ENCODE data around the gene ALG1. TPM values are rescaled to one million over a fixed set of nuclear protein-coding genes. Genes with fewer than 3 reads are reported as not detected.

ALG1 gene
- total and polyA plus RNA-seq, 2 of the 13 experiments (the other 11 are each of a cell fraction or from before 2014, with no cell fraction given) = 43.3 to 75.6 TPM

GRCh38 chr16:5032748-5033167 lies 38.9 kb upstream of the ALG1 start (continued):
- 0 out of 2 replicates have a peak, but pooled peaks have one; percentile 48 for TF ChIP-seq ZNF317 (CRISPR knock-in tag; IDR thresholded peaks at IDR 0.05)
- TF ChIP-seq ZNF235 (CRISPR knock-in tag; IDR thresholded peaks at IDR 0.05; ENCODE audit: borderline replicate concordance) = no peak
- TF ChIP-seq STAT5B (CRISPR knock-in tag; IDR thresholded peaks at IDR 0.05) = no peak
- TF ChIP-seq SNRNP70 (IDR thresholded peaks at IDR 0.05; ENCODE audit: low read depth, low read length) = no peak
- TF ChIP-seq MBD4 (IDR thresholded peaks at IDR 0.05; ENCODE audit: borderline replicate concordance, low read length) = no peak
- no peak for TF ChIP-seq FLYWCH1 (CRISPR knock-in tag; IDR thresholded peaks at IDR 0.05)
- peak; percentile 84 for TF ChIP-seq ZMYM3 (CRISPR knock-in tag; IDR thresholded peaks at IDR 0.05)
- TF ChIP-seq EHMT2 (IDR thresholded peaks at IDR 0.05; ENCODE audit: borderline replicate concordance, low read depth, low read length) = no peak
- no peak for TF ChIP-seq ZNF713 (CRISPR knock-in tag; IDR thresholded peaks at IDR 0.05)
- no peak for TF ChIP-seq ZNF782 (CRISPR knock-in tag; IDR thresholded peaks at IDR 0.05; ENCODE audit: borderline replicate concordance)
- 0 out of 2 replicates have a peak, but pooled peaks have one; percentile 4 for TF ChIP-seq BHLHE40 (IDR thresholded peaks at IDR 0.05; ENCODE audit: low read length)
- TF ChIP-seq FOXJ3 (CRISPR knock-in tag; IDR thresholded peaks at IDR 0.05; ENCODE audit: borderline replicate concordance) = 0 out of 2 replicates have a peak, but pooled peaks have one; percentile 16
- TF ChIP-seq CREBL2 (CRISPR knock-in tag; IDR thresholded peaks at IDR 0.05; ENCODE audit: borderline replicate concordance) = no peak
- TF ChIP-seq ZNF652 (CRISPR knock-in tag; IDR thresholded peaks at IDR 0.05; ENCODE audit: borderline replicate concordance, low read depth) = no peak
- TF ChIP-seq GTF3A (CRISPR knock-in tag; conservative IDR thresholded peaks at IDR 0.05) = no peak
- peak; percentile 65; the same call in 1 of the 2 replicates for TF ChIP-seq KDM6A (CRISPR knock-in tag; IDR thresholded peaks at IDR 0.05; ENCODE audit: low read depth)
- no peak for TF ChIP-seq ELF3 (CRISPR knock-in tag; IDR thresholded peaks at IDR 0.05)
- peak in 1 of 2 experiments; percentile 77; a peak in 2 of 4 replicates for TF ChIP-seq POLR2A (IDR thresholded peaks at IDR 0.05; ENCODE audit: insufficient read depth in 1 of 2, low read depth in 2 of 2, low read length in 2 of 2)
- no peak for TF ChIP-seq ZNF282 (IDR thresholded peaks at IDR 0.05; ENCODE audit: partially characterized antibody)
- TF ChIP-seq TRIM24 (CRISPR knock-in tag; IDR thresholded peaks at IDR 0.05) = no peak
- peak; percentile 91 for TF ChIP-seq FOSL2 (CRISPR knock-in tag; IDR thresholded peaks at IDR 0.05)
- TF ChIP-seq, protein P1, sequence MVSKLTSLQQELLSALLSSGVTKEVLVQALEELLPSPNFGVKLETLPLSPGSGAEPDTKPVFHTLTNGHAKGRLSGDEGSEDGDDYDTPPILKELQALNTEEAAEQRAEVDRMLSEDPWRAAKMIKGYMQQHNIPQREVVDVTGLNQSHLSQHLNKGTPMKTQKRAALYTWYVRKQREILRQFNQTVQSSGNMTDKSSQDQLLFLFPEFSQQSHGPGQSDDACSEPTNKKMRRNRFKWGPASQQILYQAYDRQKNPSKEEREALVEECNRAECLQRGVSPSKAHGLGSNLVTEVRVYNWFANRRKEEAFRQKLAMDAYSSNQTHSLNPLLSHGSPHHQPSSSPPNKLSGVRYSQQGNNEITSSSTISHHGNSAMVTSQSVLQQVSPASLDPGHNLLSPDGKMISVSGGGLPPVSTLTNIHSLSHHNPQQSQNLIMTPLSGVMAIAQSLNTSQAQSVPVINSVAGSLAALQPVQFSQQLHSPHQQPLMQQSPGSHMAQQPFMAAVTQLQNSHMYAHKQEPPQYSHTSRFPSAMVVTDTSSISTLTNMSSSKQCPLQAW (CRISPR knock-in tag; IDR thresholded peaks at IDR 0.05) = no peak
- TF ChIP-seq, protein P2, sequence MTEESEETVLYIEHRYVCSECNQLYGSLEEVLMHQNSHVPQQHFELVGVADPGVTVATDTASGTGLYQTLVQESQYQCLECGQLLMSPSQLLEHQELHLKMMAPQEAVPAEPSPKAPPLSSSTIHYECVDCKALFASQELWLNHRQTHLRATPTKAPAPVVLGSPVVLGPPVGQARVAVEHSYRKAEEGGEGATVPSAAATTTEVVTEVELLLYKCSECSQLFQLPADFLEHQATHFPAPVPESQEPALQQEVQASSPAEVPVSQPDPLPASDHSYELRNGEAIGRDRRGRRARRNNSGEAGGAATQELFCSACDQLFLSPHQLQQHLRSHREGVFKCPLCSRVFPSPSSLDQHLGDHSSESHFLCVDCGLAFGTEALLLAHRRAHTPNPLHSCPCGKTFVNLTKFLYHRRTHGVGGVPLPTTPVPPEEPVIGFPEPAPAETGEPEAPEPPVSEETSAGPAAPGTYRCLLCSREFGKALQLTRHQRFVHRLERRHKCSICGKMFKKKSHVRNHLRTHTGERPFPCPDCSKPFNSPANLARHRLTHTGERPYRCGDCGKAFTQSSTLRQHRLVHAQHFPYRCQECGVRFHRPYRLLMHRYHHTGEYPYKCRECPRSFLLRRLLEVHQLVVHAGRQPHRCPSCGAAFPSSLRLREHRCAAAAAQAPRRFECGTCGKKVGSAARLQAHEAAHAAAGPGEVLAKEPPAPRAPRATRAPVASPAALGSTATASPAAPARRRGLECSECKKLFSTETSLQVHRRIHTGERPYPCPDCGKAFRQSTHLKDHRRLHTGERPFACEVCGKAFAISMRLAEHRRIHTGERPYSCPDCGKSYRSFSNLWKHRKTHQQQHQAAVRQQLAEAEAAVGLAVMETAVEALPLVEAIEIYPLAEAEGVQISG (CRISPR knock-in tag; IDR thresholded peaks at IDR 0.05) = no peak
- no peak for TF ChIP-seq NONO (IDR thresholded peaks at IDR 0.05)
- no peak for TF ChIP-seq NONO (CRISPR knock-in tag; conservative IDR thresholded peaks at IDR 0.05)
- TF ChIP-seq ZNF547 (CRISPR knock-in tag; IDR thresholded peaks at IDR 0.05) = 0 out of 2 replicates have a peak, but pooled peaks have one; percentile 6
- no peak for TF ChIP-seq ZNF780A (CRISPR knock-in tag; IDR thresholded peaks at IDR 0.05)
- TF ChIP-seq DNMT3B (CRISPR knock-in tag; conservative IDR thresholded peaks at IDR 0.05) = peak; percentile 81
- peak; percentile 60 for TF ChIP-seq NR2F6 (IDR thresholded peaks at IDR 0.05)
- TF ChIP-seq NR2F6 (CRISPR knock-in tag; IDR thresholded peaks at IDR 0.05) = peak; percentile 68; the same call in 1 of the 2 replicates
- peak; percentile 56; the same call in 1 of the 2 replicates for TF ChIP-seq HDAC2 (CRISPR knock-in tag; IDR thresholded peaks at IDR 0.05)
- peak; percentile 61; the same call in 1 of the 2 replicates for TF ChIP-seq HDAC1 (CRISPR knock-in tag; IDR thresholded peaks at IDR 0.05)
